Measurements from ENCODE around the gene CAB39.
"Not testable (repeated sequence)": the region's sequence is repeated elsewhere in the genome, so short reads cannot be mapped to it uniquely, and the experiment has no call there.

The CAB39 gene

DNA sequence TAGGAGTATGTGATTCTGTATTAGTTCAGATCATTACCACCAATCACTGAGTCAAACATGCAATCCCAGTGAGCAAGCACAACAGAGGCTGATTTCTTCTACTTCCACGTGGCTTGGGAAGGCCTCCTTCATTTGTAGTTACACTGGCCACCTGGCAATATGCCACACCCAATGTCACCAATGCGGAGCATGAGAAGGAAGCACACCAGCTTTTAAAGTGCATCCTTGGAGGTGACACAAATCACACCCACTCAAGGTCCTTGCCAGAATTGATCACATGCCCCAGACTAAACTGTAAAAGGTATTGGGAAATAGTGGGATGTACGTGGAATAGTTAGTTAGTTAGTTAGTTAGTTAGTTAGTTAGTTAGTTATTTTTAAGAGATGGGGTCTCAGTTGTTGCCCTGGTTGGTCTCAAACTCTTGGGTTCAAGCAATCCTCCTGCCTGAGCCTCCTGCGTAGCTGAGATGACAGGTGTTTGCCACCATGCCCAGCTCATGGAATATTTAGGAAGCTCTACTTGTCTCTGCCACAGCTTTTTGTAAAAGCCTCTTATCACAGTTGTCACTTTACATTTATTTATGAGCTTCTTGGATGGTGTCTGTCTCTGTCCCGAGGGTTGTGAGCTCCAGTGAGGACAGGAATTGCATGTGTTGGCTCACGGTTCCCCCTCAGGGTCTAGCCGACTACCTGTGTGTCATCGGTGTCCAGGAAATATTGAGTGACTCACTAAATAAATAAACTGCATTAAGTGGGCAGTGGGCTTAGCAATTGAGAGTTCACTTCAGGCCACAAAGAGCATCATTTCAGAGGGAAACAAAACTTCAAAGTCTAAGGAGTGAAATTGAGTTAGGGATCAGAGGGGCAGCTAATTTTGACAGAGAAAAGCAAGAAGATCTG lies 28.1 kb upstream of the CAB39 start:
- DNase-seq = no peak

DNA sequence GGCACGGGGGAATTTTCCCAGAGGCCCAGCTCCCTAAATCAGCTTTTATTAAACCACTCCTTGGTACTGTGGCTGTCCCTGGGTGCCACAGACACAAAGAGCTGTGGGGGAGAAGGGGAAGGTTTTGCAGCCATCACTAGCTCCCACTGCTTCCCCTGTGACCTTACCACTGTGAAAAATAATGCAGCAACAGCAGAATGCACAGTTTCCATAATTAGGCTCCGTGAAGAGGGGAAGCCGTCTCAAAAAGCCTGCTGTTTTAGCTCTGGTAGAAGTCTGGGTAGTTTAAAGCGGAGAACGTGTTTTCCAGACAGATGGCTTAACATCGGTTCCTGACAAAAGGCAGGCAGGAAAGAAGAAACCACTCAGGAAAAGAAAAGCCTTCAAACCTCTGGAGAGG lies 27.5 kb upstream of the CAB39 start:
- no peak for DNase-seq

- DNase-seq = no peak
Measured at GRCh38 chr2:230687498-230687897, 25.1 kb upstream of the CAB39 start.

GRCh38 chr2:230688490-230688889 lies 24.2 kb upstream of the CAB39 start:
- no peak for DNase-seq

DNA sequence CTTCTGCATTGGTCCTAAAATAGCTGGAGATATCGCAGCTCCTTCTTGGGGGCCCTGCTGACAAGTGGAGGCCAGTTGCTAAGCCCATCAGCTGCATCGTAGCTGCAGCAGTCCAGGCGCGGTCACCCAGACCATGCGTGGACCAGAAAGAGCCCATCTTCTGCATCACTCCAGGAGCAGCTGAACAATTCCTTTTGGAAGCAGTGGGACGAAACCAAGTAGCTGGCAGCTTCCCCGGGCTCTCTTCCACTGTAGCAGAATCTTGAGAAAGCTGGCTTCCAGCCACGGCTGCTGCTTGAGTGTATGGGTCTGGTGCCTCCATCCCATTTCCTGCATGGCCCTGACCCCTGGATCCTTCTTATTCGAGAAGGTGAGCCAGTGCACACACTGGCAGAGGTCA lies 22.2 kb upstream of the CAB39 start:
- DNase-seq = no peak

DNA sequence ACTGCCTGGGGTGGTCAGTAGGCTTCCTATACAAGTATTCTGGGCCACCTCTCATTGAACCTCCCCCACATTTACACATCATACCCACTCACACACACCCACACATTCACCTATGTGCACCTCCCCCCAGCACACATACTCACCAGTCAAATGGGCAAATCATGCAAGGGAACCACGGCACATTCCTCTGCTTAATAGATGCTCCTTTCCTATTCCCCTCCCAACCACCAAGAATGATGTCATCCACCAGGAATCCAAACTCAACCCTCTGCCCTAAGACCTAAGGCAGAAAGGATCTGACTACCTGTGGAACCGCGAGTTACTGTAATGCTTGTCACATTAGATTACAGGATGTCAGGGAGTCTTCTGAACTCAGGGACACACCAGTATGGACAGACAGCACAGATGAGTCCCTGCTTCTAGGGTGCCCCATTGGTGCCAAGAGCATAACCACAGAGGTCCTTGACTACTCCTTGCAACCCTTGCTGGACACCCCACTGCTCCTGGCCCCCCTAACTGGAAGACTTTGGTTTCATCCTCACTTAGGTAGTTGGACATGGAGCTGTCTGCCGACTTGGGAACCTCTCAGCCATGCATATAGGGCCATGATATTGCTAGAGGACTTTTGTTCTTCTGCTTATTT lies 21.5 kb upstream of the CAB39 start:
- DNase-seq = no peak

- DNase-seq = no peak
Measured at GRCh38 chr2:230692760-230693159, 19.9 kb upstream of the CAB39 start.

GRCh38 chr2:230693411-230693810 lies 19.2 kb upstream of the CAB39 start:
- no peak for DNase-seq

DNA sequence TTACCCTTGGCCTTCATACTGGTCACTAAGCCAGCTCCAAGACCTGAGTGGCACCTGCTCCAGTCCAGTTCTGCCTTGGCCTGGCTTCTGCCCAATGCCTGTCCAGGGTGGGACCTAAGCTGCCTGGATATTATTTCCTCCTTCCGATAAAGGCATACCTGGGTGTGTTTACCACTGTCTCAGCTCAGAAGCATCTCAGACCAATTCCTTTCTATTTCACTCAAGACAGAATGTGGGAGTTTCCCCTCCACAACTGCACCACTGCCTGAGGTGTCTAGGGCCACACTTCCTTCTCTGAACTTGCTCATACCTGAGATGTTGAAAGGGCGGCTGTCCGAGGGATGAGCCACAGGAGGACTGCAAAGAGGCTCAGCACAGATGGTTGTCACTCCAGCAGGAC lies 18.4 kb upstream of the CAB39 start:
- no peak for DNase-seq

DNA sequence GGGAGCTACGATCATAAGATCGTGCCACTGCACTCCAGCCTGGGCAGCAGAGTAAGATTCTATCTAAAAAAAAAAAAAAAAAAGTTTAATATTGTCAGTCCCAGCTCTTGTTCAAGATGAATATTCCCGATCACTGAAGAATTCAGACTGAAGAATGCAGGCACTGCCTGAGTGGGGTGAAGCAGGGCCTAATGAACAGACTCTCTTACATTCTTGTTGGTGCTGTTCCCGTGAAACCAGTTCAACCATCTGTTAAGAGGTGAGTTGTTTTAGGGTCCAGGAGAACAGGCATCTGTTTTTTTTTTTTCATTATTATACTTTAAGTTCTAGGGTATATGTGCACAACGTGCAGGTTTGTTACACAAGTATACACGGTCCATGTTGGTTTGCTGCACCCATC lies 17.1 kb upstream of the CAB39 start:
- DNase-seq = no peak

DNA sequence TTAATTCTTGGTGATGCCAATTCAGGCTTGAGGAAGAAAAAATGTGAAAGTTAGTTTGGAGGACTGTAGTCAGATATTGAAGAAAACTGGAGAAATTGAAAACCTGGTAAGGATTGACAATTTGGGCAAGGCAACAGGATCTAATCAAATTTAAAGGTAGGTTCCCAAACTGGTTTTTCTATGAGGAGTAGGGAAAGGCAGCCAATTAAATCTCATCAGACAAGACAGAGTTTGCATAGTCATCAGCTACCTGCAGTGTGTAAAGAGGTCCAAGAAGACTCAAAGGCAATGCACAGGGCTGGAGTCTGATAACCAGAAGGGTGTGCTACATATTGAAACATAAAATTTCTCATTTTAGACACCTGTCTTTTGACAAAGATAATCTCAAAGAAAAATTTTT lies 16.0 kb upstream of the CAB39 start:
- DNase-seq = no peak

DNA sequence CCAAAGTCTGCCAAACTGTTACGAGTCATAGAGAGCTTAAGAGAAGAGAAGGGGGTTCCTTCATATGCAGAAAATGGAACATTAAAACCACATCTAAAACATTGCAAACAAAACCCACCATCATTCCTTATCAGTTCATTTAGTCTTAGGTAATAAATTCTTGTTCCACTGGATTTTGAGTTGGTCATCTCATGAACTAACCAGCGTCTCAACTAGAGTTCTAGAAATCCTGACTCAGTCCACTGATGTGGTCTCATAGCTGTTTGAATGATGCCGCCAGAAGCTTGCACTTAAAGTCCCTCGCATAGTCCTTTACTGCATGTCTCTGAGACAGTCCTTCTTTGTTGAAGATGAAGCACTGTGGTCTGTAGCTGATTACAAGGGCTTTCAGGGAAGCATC lies 15.0 kb upstream of the CAB39 start:
- no peak for DNase-seq

- not testable (repeated sequence) for DNase-seq
Measured at GRCh38 chr2:230698753-230699152, 13.9 kb upstream of the CAB39 start.

DNA sequence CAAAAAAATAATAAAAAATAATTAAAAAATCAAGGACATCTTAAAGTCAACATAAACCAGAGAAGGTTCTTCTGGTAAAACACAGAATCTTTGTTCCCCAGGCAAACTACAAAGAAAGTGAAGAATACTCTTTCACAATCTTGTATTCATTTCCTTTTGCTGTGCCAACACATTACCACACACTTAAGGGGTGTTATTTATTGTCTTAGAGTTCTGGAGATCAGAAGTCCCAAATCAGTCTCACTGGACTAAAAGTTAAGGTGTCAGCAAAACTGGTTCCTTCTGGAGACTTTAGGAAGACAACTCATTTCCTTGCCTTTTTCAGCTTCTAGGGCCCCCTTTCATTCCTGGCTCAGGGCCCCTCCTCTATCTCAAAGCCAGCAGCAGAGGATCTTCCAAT lies 12.2 kb upstream of the CAB39 start:
- DNase-seq = no peak

DNA sequence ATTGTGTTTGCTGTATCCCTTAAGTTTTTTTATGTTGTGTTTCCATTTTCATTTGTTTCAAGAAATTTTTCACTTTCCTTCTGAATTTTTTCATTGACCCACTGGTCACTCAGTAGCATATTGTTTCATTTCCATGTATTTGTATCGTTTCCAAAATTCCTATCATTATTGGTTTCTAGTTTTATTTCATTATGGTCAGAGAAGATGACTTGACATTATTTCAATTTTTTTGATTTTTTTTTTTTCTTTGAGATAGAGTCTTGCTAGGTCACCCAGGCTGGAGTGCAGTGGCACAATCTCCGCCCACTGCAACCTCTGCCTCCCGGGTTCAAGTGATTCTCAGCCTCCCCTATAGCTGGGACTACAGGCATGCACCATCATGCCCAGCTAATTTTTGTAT lies 11.3 kb upstream of the CAB39 start:
- no peak for DNase-seq

- not testable (repeated sequence) for DNase-seq
Measured at GRCh38 chr2:230702457-230702856, 10.2 kb upstream of the CAB39 start.

DNA sequence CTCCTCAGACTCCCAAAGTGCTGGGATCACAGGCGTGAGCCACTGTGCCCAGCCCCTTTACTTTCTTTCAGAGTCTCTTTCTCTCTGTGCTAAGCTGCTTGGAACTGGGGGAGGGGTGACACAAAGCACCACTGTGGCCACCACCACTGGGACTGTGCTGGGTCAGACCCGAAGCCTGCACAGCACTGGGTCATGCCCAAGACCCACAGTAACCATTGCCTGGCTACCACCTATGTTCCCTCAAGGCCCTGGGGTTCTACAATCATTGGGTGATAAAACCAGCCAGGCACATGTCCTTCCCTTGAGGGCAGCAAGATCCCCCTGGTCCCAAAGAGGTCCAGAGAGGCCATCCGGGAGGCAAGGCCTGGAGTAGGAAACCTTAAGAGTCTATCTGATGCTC lies 9.1 kb upstream of the CAB39 start:
- DNase-seq = no peak

GRCh38 chr2:230706053-230706521 lies 6.6 kb upstream of the CAB39 start:
- no peak for DNase-seq

DNA sequence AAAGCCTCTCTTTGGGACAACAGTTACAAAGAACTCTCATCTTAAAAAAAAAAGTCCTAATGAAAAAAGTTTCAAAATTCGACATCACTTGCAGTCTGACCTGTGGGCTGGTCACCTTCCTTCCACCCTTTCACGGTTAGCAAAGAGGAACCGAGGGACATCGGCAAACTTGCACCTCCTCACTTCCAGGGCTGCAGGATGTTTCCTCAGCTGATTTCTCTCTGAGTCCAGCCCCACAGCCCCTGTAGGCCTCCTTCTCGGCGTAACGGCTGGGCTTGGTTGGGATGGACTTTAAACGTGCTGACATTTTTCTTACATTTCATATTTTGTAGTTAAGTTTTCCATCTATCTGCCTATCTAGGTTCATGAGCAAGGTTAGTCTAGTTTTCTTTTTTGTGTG lies 5.7 kb upstream of the CAB39 start:
- no peak for DNase-seq

- DNase-seq = no peak
Measured at GRCh38 chr2:230708204-230708603, 4.4 kb upstream of the CAB39 start.

GRCh38 chr2:230711224-230711623 lies 1.4 kb upstream of the CAB39 start:
- DNase-seq = no peak

DNA sequence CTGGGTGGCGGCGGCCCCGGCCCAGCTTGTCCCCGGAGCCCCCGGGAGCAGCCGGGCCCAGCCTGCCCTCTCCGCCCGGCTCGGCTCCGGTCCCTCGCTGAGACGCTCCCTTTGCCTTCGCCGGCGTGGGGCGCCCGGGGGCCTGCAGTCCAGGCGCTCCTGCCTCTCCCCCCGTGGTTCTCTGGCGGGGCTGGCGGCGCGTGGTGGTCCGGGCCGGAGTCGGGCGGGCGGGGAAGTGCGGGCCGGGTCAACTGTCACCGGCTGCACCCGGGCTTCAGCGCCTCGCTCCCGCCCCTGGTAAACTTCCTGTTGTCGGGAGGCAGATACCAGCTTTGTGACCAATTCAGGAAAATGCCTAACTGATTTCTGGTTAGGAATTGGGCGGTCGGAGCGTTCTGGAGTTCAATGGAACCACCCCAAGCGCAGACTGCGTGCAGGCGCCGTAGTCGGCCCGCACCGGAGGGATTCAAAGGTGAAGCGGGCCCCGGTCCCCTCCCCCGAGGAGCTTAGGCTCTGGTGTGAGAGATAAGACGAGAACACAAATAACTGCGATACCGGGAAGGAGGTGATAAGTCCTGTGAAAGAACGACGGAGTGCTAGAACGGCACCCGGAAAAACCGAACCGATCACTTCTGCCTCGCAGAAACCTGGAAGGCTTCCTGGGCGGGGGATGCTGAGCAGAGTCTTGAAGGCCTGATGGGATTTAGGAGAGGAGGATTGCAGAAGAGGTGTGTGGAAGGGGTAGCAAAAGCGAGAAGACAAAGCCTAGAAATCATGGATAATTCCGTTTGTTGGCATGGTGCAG lies 891 bp downstream of the CAB39 start:
- peak; percentile 28 for DNase-seq

GRCh38 chr2:230714136-230714480 lies 1.5 kb downstream of the CAB39 start:
- peak; percentile 72 for DNase-seq

DNA sequence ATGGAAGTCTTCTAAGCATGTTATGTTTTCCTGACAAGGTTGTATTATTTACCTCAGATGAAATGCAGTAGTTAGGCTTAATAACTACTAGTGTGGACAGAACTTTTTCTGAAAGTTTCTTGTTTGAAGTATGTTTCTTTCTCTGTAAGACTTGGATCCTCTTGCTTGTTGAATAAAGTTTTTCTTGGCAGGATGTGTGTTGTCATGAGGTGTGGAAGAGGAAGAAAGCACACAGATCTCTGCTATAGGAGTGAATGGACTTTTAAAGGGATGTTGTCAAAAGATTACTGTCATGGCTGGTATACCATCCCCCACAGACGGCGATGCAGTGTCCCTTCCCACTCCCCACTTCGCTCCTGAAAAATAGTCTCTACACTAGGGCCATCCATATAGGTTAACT lies 2.6 kb downstream of the CAB39 start:
- DNase-seq = no peak

Data from CD4-positive, alpha-beta T cell treated with Interleukin-4 for 4 hours (primary cell).